Measurements from ENCODE around the gene INTS4.

DNA sequence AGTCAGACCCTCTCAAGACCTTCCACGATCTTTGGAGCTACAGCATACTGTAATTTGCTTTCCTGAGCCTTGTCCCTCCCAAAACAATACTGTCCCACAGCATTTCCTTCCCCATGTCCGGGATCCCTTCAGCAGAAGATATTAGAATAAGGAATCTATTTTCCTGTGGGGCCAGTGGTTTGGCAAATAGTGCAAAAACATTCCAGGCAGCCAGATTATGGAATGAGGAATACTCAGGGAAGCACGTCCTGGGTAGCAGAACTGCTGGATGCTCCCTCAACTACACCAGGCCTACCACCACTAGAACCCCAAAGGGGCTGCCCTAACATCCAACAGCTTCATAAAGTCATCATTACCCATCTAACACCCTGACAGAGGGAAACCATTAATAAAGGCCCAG lies 112.1 kb downstream of the INTS4 start:
- TF ChIP-seq, protein P1, sequence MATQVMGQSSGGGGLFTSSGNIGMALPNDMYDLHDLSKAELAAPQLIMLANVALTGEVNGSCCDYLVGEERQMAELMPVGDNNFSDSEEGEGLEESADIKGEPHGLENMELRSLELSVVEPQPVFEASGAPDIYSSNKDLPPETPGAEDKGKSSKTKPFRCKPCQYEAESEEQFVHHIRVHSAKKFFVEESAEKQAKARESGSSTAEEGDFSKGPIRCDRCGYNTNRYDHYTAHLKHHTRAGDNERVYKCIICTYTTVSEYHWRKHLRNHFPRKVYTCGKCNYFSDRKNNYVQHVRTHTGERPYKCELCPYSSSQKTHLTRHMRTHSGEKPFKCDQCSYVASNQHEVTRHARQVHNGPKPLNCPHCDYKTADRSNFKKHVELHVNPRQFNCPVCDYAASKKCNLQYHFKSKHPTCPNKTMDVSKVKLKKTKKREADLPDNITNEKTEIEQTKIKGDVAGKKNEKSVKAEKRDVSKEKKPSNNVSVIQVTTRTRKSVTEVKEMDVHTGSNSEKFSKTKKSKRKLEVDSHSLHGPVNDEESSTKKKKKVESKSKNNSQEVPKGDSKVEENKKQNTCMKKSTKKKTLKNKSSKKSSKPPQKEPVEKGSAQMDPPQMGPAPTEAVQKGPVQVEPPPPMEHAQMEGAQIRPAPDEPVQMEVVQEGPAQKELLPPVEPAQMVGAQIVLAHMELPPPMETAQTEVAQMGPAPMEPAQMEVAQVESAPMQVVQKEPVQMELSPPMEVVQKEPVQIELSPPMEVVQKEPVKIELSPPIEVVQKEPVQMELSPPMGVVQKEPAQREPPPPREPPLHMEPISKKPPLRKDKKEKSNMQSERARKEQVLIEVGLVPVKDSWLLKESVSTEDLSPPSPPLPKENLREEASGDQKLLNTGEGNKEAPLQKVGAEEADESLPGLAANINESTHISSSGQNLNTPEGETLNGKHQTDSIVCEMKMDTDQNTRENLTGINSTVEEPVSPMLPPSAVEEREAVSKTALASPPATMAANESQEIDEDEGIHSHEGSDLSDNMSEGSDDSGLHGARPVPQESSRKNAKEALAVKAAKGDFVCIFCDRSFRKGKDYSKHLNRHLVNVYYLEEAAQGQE (IDR thresholded peaks at IDR 0.05; ENCODE audit: unreplicated experiment) = no peak
- TF ChIP-seq EZH2phosphoT487 (IDR thresholded peaks at IDR 0.05; ENCODE audit: unreplicated experiment) = no peak
- TF ChIP-seq, protein P2, sequence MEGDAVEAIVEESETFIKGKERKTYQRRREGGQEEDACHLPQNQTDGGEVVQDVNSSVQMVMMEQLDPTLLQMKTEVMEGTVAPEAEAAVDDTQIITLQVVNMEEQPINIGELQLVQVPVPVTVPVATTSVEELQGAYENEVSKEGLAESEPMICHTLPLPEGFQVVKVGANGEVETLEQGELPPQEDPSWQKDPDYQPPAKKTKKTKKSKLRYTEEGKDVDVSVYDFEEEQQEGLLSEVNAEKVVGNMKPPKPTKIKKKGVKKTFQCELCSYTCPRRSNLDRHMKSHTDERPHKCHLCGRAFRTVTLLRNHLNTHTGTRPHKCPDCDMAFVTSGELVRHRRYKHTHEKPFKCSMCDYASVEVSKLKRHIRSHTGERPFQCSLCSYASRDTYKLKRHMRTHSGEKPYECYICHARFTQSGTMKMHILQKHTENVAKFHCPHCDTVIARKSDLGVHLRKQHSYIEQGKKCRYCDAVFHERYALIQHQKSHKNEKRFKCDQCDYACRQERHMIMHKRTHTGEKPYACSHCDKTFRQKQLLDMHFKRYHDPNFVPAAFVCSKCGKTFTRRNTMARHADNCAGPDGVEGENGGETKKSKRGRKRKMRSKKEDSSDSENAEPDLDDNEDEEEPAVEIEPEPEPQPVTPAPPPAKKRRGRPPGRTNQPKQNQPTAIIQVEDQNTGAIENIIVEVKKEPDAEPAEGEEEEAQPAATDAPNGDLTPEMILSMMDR (conservative IDR thresholded peaks at IDR 0.05; ENCODE audit: low read depth in 2 of 2) = no peak
- TF ChIP-seq POLR2AphosphoS5 (IDR thresholded peaks at IDR 0.05; ENCODE audit: low read depth) = no peak
- TF ChIP-seq EZH2 (IDR thresholded peaks at IDR 0.05; ENCODE audit: low read depth, unreplicated experiment) = no peak
- TF ChIP-seq, protein P3, sequence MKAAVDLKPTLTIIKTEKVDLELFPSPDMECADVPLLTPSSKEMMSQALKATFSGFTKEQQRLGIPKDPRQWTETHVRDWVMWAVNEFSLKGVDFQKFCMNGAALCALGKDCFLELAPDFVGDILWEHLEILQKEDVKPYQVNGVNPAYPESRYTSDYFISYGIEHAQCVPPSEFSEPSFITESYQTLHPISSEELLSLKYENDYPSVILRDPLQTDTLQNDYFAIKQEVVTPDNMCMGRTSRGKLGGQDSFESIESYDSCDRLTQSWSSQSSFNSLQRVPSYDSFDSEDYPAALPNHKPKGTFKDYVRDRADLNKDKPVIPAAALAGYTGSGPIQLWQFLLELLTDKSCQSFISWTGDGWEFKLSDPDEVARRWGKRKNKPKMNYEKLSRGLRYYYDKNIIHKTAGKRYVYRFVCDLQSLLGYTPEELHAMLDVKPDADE (IDR thresholded peaks at IDR 0.05) = no peak
- no peak for TF ChIP-seq JUNB (IDR thresholded peaks at IDR 0.05; ENCODE audit: unreplicated experiment)
- no peak for TF ChIP-seq CREB1 (CRISPR knock-in tag; IDR thresholded peaks at IDR 0.05; ENCODE audit: low read depth)
- no peak for TF ChIP-seq STAT1 (IDR thresholded peaks at IDR 0.05; ENCODE audit: unreplicated experiment)
- TF ChIP-seq ZNF114 (CRISPR knock-in tag; IDR thresholded peaks at IDR 0.05) = no peak
- TF ChIP-seq NANOG (IDR thresholded peaks at IDR 0.05; ENCODE audit: borderline replicate concordance) = no peak

Data from GM23338 (cell line).